Measurements from ENCODE around the gene ATP2B3. TPM values are rescaled to one million over a fixed set of nuclear protein-coding genes. Genes with fewer than 3 reads are reported as not detected.

The ATP2B3 gene
- total RNA-seq, 2 donors from 2014 or later = not detected

DNA sequence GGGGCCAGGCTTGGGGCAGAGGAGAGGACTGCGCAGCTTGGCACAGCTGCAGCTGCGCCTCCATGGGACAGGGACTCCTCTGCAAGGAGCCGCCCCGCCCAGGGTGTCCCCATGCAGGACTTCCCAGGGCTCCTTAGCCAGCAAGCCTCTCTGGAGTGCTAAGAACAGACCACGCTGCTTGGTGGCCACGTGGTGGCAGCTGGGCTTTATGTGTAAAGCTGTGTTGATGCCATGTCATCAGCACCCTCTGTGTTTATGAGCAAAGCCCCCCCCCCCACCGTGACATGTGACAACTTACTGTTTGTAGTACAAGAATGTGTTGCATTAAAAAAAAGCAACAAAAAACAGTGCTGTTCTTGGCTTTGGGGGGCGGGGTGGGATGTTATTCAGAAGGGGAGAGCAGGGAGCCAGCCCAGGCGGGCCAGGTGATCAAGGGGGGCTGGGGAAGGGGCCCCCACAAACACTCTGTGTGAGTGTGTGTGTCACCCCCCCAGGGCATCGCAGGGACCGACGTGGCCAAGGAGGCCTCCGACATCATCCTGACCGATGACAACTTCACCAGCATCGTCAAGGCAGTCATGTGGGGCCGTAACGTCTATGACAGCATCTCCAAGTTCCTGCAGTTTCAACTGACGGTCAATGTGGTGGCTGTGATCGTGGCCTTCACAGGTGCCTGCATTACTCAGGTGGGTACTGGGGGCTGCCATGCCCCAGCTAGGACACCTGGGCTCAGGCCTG lies 40.3 kb downstream of the ATP2B3 start:
- TF ChIP-seq, protein P1, sequence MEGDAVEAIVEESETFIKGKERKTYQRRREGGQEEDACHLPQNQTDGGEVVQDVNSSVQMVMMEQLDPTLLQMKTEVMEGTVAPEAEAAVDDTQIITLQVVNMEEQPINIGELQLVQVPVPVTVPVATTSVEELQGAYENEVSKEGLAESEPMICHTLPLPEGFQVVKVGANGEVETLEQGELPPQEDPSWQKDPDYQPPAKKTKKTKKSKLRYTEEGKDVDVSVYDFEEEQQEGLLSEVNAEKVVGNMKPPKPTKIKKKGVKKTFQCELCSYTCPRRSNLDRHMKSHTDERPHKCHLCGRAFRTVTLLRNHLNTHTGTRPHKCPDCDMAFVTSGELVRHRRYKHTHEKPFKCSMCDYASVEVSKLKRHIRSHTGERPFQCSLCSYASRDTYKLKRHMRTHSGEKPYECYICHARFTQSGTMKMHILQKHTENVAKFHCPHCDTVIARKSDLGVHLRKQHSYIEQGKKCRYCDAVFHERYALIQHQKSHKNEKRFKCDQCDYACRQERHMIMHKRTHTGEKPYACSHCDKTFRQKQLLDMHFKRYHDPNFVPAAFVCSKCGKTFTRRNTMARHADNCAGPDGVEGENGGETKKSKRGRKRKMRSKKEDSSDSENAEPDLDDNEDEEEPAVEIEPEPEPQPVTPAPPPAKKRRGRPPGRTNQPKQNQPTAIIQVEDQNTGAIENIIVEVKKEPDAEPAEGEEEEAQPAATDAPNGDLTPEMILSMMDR (IDR thresholded peaks at IDR 0.05) = no peak
- H3K27ac ChIP-seq = no peak overlapping the region
- no peak for DNase-seq (ENCODE audit: low spot score)
- no peaks in the 10 kb centered on the region for H3K9me3 ChIP-seq
- H3K4me1 ChIP-seq = no peaks in the 10 kb centered on the region
- H3K4me3 ChIP-seq = no peak overlapping the region
- H3K27me3 ChIP-seq = no peaks in the 10 kb centered on the region
- H3K36me3 ChIP-seq = no peaks in the 10 kb centered on the region

- Histone ChIP-seq H3K4me3 (no peak overlapping the region), H3K36me3 (no peaks in the 10 kb centered on the region), H3K27ac (no peak overlapping the region), H3K4me1 (no peaks in the 10 kb centered on the region), H3K9me3 (no peaks in the 10 kb centered on the region), H3K27me3 (no peaks in the 10 kb centered on the region)
- no peak for DNase-seq (ENCODE audit: low spot score)
- TF ChIP-seq, protein P1 (IDR thresholded peaks at IDR 0.05) = no peak
Measured at GRCh38 chrX:153560000-153560399, 42.6 kb downstream of the ATP2B3 start.

- DNase-seq (ENCODE audit: low spot score) = no peak
- H3K36me3 ChIP-seq = no peaks in the 10 kb centered on the region
- H3K27ac ChIP-seq = no peak overlapping the region
Measured at GRCh38 chrX:153560466-153560865, 43.0 kb downstream of the ATP2B3 start.

DNA sequence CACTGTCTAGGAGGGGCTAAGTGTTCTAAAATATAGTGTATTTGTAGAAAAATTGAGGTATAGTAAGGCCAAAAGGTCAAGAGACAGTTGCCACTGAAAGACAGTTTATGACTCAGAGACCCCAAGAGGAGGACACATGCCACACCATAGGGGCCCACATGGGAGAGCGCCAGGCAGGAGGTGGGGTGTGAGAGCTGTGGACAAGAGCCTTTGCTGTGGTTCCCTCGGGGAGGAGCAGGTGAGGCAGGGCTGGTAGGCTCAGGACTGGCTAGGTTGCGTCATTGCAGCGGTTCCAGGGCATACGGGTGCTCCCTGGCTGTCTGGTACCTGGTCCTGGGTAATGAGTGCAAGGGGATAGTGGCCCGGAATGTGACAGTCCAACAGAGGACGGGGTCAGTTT lies 43.9 kb downstream of the ATP2B3 start:
- Histone ChIP-seq H3K36me3 (no peaks in the 10 kb centered on the region), H3K9me3 (no peaks in the 10 kb centered on the region), H3K27ac (no peak overlapping the region), H3K27me3 (no peaks in the 10 kb centered on the region), H3K4me3 (no peak overlapping the region), H3K4me1 (no peaks in the 10 kb centered on the region)
- TF ChIP-seq, protein P1 (IDR thresholded peaks at IDR 0.05) = no peak
- DNase-seq (ENCODE audit: low spot score) = no peak

More at GRCh38 chrX:153560466-153560865, 43.0 kb downstream of the ATP2B3 start:
- no peaks in the 10 kb centered on the region for H3K9me3 ChIP-seq
- TF ChIP-seq, protein P1 (IDR thresholded peaks at IDR 0.05) = no peak
- H3K4me3 ChIP-seq = no peak overlapping the region
- no peaks in the 10 kb centered on the region for H3K27me3 ChIP-seq
- no peaks in the 10 kb centered on the region for H3K4me1 ChIP-seq

GRCh38 chrX:153562546-153562945 lies 45.1 kb downstream of the ATP2B3 start:
- no peak for DNase-seq (ENCODE audit: low spot score)
- TF ChIP-seq, protein P1 (IDR thresholded peaks at IDR 0.05) = no peak
- no peaks in the 10 kb centered on the region for H3K27me3 ChIP-seq

More at GRCh38 chrX:153562546-153562945, 45.1 kb downstream of the ATP2B3 start:
- H3K4me1 ChIP-seq = no peaks in the 10 kb centered on the region
- H3K36me3 ChIP-seq = no peaks in the 10 kb centered on the region
- H3K27ac ChIP-seq = no peak overlapping the region
- no peak overlapping the region for H3K4me3 ChIP-seq
- H3K9me3 ChIP-seq = no peaks in the 10 kb centered on the region
